NT2/D1 (cell line): ENCODE measurements around the gene KHDRBS1.

ENCODE experiments used
- DNase-seq: peaks from one replicate; pipeline ENCODE4 v3.0.0-alpha.2; 2011; ENCODE audit warnings: low read depth, low spot score
- H3K27me3 ChIP-seq: 2 replicates; pipeline ENCODE4 v1.6.0; 2011; ENCODE audit warnings: mild to moderate bottlenecking; ENCODE audit not compliant: insufficient read length, insufficient read depth
- H3K36me3 ChIP-seq: 2 replicates; pipeline ENCODE4 v1.6.1; 2011; ENCODE audit warnings: mild to moderate bottlenecking, low read length, mixed read lengths; ENCODE audit not compliant: insufficient read depth, insufficient read length
- H3K4me1 ChIP-seq: 2 replicates; pipeline ENCODE4 v1.5.1; 2011; ENCODE audit not compliant: insufficient read depth, insufficient read length
- H3K4me3 ChIP-seq: 2 replicates; pipeline ENCODE4 v1.5.1; 2011; ENCODE audit warnings: low read depth; ENCODE audit not compliant: insufficient read length
- H3K9ac ChIP-seq: 2 replicates; pipeline ENCODE4 v1.6.0; 2011; ENCODE audit warnings: low read depth; ENCODE audit not compliant: insufficient read length
- H3K9me3 ChIP-seq: 2 replicates; pipeline ENCODE4 v1.5.1; 2011; ENCODE audit warnings: mild to moderate bottlenecking, low read length; ENCODE audit not compliant: insufficient read depth
- SUZ12 ChIP-seq: IDR thresholded peaks from 2 replicates; pipeline ENCODE4 v1.6.1; 2011; ENCODE audit not compliant: insufficient read length, insufficient read depth; ENCODE audit errors: extremely low read depth
- YY1 ChIP-seq: IDR thresholded peaks from 2 replicates; pipeline ENCODE4 v1.6.1; 2011; ENCODE audit not compliant: insufficient read length, insufficient read depth
- ZNF274 ChIP-seq: IDR thresholded peaks from 2 replicates; pipeline ENCODE4 v1.6.1; 2011; ENCODE audit warnings: mild to moderate bottlenecking, low read depth, low read length

The KHDRBS1 gene

GRCh38 chr1:32068957-32069588 is 55.4 kb downstream of the KHDRBS1 start:
- H3K9me3 ChIP-seq, result no peaks in the 10 kb centered on the region
- H3K9ac ChIP-seq, result no peak overlapping the region
- peaks cover 3% of the 10 kb centered on the region for H3K4me1 ChIP-seq
- no peak overlapping the region for H3K4me3 ChIP-seq
- H3K36me3 ChIP-seq, result peaks cover 8% of the 10 kb centered on the region
- TF ChIP-seq YY1 (no peak), SUZ12 (no peak), ZNF274 (no peak)
- H3K27me3 ChIP-seq, result no peaks in the 10 kb centered on the region
- no peak for DNase-seq

- DNase-seq, result no peak
- peak overlapping the region; percentile 95 for H3K4me3 ChIP-seq
- peak overlapping the region; percentile 99 for H3K9ac ChIP-seq
- H3K27me3 ChIP-seq, result no peaks in the 10 kb centered on the region
- no peaks in the 10 kb centered on the region for H3K9me3 ChIP-seq
- TF ChIP-seq ZNF274 (no peak), YY1 (no peak), SUZ12 (no peak)
- peaks cover 33% of the 10 kb centered on the region for H3K36me3 ChIP-seq
- peaks cover 7% of the 10 kb centered on the region for H3K4me1 ChIP-seq
Measured at GRCh38 chr1:32071758-32072621, 58.3 kb downstream of the KHDRBS1 start.

- Histone ChIP-seq H3K9me3 (no peaks in the 10 kb centered on the region), H3K9ac (peak within 1 kb of the TSS; percentile 99), H3K4me3 (peak within 1 kb of the TSS; percentile 95), H3K4me1 (peaks cover 12% of the 10 kb centered on the region), H3K36me3 (peaks cover 40% of the 10 kb centered on the region), H3K27me3 (no peaks in the 10 kb centered on the region)
- DNase-seq, result peak; percentile 98
- no peak for TF ChIP-seq ZNF274
- no peak for TF ChIP-seq SUZ12
- TF ChIP-seq YY1, result no peak
Measured at GRCh38 chr1:32072622-32073298, 59.1 kb downstream of the KHDRBS1 start, which contains the start of gene TMEM39B. TMEM39B (plus strand) TSS chr1:32072939; CDS start chr1:32073048, 109 bp downstream.

- Histone ChIP-seq H3K4me3 (peak overlapping the region; percentile 95), H3K27me3 (no peaks in the 10 kb centered on the region), H3K36me3 (peaks cover 48% of the 10 kb centered on the region), H3K9ac (peak overlapping the region; percentile 83), H3K9me3 (no peaks in the 10 kb centered on the region), H3K4me1 (peaks cover 14% of the 10 kb centered on the region)
- peak; percentile 97 for DNase-seq
- TF ChIP-seq YY1 (no peak), ZNF274 (no peak), SUZ12 (no peak)
Measured at GRCh38 chr1:32073299-32074229, 59.9 kb downstream of the KHDRBS1 start.

GRCh38 chr1:32074841-32075240 is 61.2 kb downstream of the KHDRBS1 start:
- peaks cover 59% of the 10 kb centered on the region for H3K36me3 ChIP-seq
- no peaks in the 10 kb centered on the region for H3K27me3 ChIP-seq
- no peak for DNase-seq
- no peak for TF ChIP-seq YY1
- no peak for TF ChIP-seq ZNF274
- TF ChIP-seq SUZ12, result no peak
- no peak overlapping the region for H3K4me3 ChIP-seq
- H3K9me3 ChIP-seq, result no peaks in the 10 kb centered on the region
- H3K9ac ChIP-seq, result peak overlapping the region; percentile 4
- H3K4me1 ChIP-seq, result peaks cover 14% of the 10 kb centered on the region

GRCh38 chr1:32077451-32077850 is 63.8 kb downstream of the KHDRBS1 start:
- DNase-seq, result no peak
- H3K9me3 ChIP-seq, result no peaks in the 10 kb centered on the region
- TF ChIP-seq YY1, result no peak
- TF ChIP-seq ZNF274, result no peak
- TF ChIP-seq SUZ12, result no peak
- peaks cover 14% of the 10 kb centered on the region for H3K4me1 ChIP-seq
- no peaks in the 10 kb centered on the region for H3K27me3 ChIP-seq
- H3K4me3 ChIP-seq, result no peak overlapping the region
- peaks cover 80% of the 10 kb centered on the region for H3K36me3 ChIP-seq
- no peak overlapping the region for H3K9ac ChIP-seq
